ENCODE measurements around the gene HOXC5.

GRCh38 chr12:54071942-54072341 is 39.1 kb downstream of the HOXC5 start:
- TF ChIP-seq SUZ12 (IDR thresholded peaks at IDR 0.05; ENCODE audit: extremely low read depth, insufficient read depth, insufficient read length): no peak
- no peak for TF ChIP-seq ZNF274 (IDR thresholded peaks at IDR 0.05; ENCODE audit: low read depth, low read length)
